OCI-LY1 (cell line): ENCODE data around the gene KLHL29.

Experiments
- CTCF ChIP-seq: fragments of 200-600 bp; sonication (generic), shearing (Covaris generic); IDR thresholded peaks from 2 replicates; pipeline ENCODE4 v1.5.1; 2017; ENCODE audit warnings: mild to moderate bottlenecking, antibody characterized with exemption, low read length, moderate library complexity, mixed read lengths
- EZH2 ChIP-seq: fragments of 200-600 bp; sonication (generic), shearing (Covaris generic); IDR thresholded peaks from 2 replicates; pipeline ENCODE4 v1.8.0; 2017; ENCODE audit warnings: borderline replicate concordance, mixed run types, mild to moderate bottlenecking, antibody characterized with exemption, low read length, moderate library complexity, mixed read lengths

- TF ChIP-seq CTCF (no peak), EZH2 (no peak)
Measured at GRCh38 chr2:23383100-23383499, 1.9 kb upstream of the KLHL29 start.
